WTC11 (cell line): ENCODE results near the gene CYB561A3.

Source experiments
- CREB1 ChIP-seq: sonication (generic); formaldehyde crosslinking; IDR thresholded peaks from 2 replicates; pipeline ENCODE4 v1.8.0; 2023; ENCODE audit warnings: mild to moderate bottlenecking, missing genetic modification reagents
- CTCF ChIP-seq: fragments of 200-600 bp; IDR thresholded peaks from 2 replicates; pipeline ENCODE4 v1.8.0; 2022; ENCODE audit warnings: antibody characterized with exemption
- ESRRA ChIP-seq: sonication (generic); formaldehyde crosslinking; IDR thresholded peaks from 2 replicates; pipeline ENCODE4 v1.8.1; 2022; ENCODE audit warnings: mild to moderate bottlenecking, missing genetic modification reagents, borderline replicate concordance
- FOXP4 ChIP-seq: sonication (generic); formaldehyde crosslinking; IDR thresholded peaks from 2 replicates; pipeline ENCODE4 v1.8.0; 2022; ENCODE audit warnings: mild to moderate bottlenecking, missing genetic modification reagents
- GABPB1 ChIP-seq: sonication (generic); formaldehyde crosslinking; IDR thresholded peaks from 2 replicates; pipeline ENCODE4 v1.8.1; 2023; ENCODE audit warnings: mild to moderate bottlenecking, missing genetic modification reagents
- HMGXB4 ChIP-seq: sonication (generic); formaldehyde crosslinking; IDR thresholded peaks from 2 replicates; pipeline ENCODE4 v1.8.1; 2023; ENCODE audit warnings: mild to moderate bottlenecking, moderate library complexity, missing genetic modification reagents
- KAT7 ChIP-seq: sonication (generic); formaldehyde crosslinking; IDR thresholded peaks from 2 replicates; pipeline ENCODE4 v1.8.1; 2023; ENCODE audit warnings: missing genetic modification reagents, mild to moderate bottlenecking, borderline replicate concordance
- MAX ChIP-seq: sonication (generic); formaldehyde crosslinking; IDR thresholded peaks from 2 replicates; pipeline ENCODE4 v1.8.0; 2022; ENCODE audit warnings: mild to moderate bottlenecking, missing genetic modification reagents
- MXD4 ChIP-seq: fragments of 250-450 bp; sonication (Bioruptor Pico); IDR thresholded peaks from 2 replicates; pipeline ENCODE4 v1.8.0; 2021; ENCODE audit warnings: mild to moderate bottlenecking, moderate library complexity, borderline replicate concordance
- NFYB ChIP-seq: sonication (generic); formaldehyde crosslinking; conservative IDR thresholded peaks from 2 replicates; pipeline ENCODE4 v1.8.0; 2022; ENCODE audit warnings: low read depth, missing genetic modification reagents
- USF2 ChIP-seq: sonication (generic); formaldehyde crosslinking; IDR thresholded peaks from 2 replicates; pipeline ENCODE4 v1.8.1; 2023; ENCODE audit warnings: mild to moderate bottlenecking, missing genetic modification reagents, moderate library complexity
- ZSCAN18 ChIP-seq: fragments of 250-450 bp; sonication (Bioruptor Pico); IDR thresholded peaks from 2 replicates; pipeline ENCODE4 v2.1.2; 2022; ENCODE audit warnings: mild to moderate bottlenecking, moderate library complexity
- TF ChIP-seq, protein P1 (sequence below): sonication (generic); formaldehyde crosslinking; IDR thresholded peaks from 2 replicates; pipeline ENCODE4 v1.8.0; 2022; ENCODE audit warnings: mild to moderate bottlenecking, missing genetic modification reagents
- TF ChIP-seq, protein P2 (sequence below): sonication (generic); formaldehyde crosslinking; IDR thresholded peaks from 2 replicates; pipeline ENCODE4 v1.8.0; 2023; ENCODE audit warnings: missing genetic modification reagents

DNA sequence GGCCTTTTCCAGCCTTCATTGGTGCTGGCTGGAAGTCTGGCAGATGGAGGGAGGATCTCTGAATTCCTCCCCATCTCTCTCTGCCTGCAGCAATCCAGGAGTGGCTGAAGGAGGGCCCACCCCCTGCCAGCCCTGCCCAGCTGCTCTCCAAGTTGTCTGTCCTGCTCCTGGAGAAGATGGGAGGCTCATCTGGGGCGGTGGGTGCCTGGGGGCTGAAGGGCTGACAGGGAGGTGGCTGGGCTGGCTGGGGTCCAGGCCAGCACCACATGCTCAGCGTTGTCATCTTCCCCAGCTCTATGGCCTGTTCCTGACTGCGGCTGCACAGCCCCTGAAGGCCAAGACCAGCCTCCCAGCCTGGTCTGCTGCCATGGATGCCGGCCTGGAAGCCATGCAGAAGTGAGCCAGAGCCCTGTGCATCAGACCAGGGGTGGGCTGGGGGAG, 16.5 kb downstream of the CYB561A3 start:
- no peak for TF ChIP-seq ESRRA (CRISPR knock-in tag)
- TF ChIP-seq HMGXB4 (CRISPR knock-in tag) = no peak
- TF ChIP-seq CTCF = no peak
- TF ChIP-seq NFYB (CRISPR knock-in tag) = no peak
- TF ChIP-seq, protein P1, sequence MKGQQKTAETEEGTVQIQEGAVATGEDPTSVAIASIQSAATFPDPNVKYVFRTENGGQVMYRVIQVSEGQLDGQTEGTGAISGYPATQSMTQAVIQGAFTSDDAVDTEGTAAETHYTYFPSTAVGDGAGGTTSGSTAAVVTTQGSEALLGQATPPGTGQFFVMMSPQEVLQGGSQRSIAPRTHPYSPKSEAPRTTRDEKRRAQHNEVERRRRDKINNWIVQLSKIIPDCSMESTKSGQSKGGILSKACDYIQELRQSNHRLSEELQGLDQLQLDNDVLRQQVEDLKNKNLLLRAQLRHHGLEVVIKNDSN (CRISPR knock-in tag) = no peak
- no peak for TF ChIP-seq MAX (CRISPR knock-in tag)
- TF ChIP-seq KAT7 (CRISPR knock-in tag) = no peak
- TF ChIP-seq GABPB1 = no peak
- TF ChIP-seq ZSCAN18 (CRISPR knock-in tag) = no peak
- no peak for TF ChIP-seq MXD4 (CRISPR knock-in tag)
- no peak for TF ChIP-seq CREB1 (CRISPR knock-in tag)
- TF ChIP-seq, protein P2, sequence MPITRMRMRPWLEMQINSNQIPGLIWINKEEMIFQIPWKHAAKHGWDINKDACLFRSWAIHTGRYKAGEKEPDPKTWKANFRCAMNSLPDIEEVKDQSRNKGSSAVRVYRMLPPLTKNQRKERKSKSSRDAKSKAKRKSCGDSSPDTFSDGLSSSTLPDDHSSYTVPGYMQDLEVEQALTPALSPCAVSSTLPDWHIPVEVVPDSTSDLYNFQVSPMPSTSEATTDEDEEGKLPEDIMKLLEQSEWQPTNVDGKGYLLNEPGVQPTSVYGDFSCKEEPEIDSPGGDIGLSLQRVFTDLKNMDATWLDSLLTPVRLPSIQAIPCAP (CRISPR knock-in tag) = no peak
- no peak for TF ChIP-seq FOXP4 (CRISPR knock-in tag)
- TF ChIP-seq USF2 (CRISPR knock-in tag) = no peak
